ENCODE measurements around the gene TENM4. TPM values are rescaled to one million over a fixed set of nuclear protein-coding genes. Genes with fewer than 3 reads are reported as not detected.

TENM4 gene
- polyA plus RNA-seq, 3 donors = 23.2 to 32.9 (median 23.7) TPM

GRCh38 chr11:78763664-78764063, 677.2 kb downstream of the TENM4 start:
- no peak for DNase-seq (ENCODE audit: extremely low read depth in 1 of 11, low read depth in 9 of 11, low spot score in 4 of 11)

- DNase-seq (ENCODE audit: extremely low read depth in 1 of 11, low read depth in 9 of 11, low spot score in 4 of 11) = no peak
These were observed 678.7 kb downstream of the TENM4 start for GRCh38 chr11:78762105-78762504.

- no peak for DNase-seq (ENCODE audit: extremely low read depth in 1 of 11, low read depth in 9 of 11, low spot score in 4 of 11)
These were observed 681.8 kb downstream of the TENM4 start for GRCh38 chr11:78759071-78759470.

- DNase-seq (ENCODE audit: extremely low read depth in 1 of 11, low read depth in 9 of 11, low spot score in 4 of 11) = no peak
These were observed 687.5 kb downstream of the TENM4 start for GRCh38 chr11:78753297-78753696.

GRCh38 chr11:78752494-78752893, 688.3 kb downstream of the TENM4 start:
- no peak for DNase-seq (ENCODE audit: extremely low read depth in 1 of 11, low read depth in 9 of 11, low spot score in 4 of 11)

GRCh38 chr11:78748918-78749690, 691.7 kb downstream of the TENM4 start:
- DNase-seq (ENCODE audit: extremely low read depth in 1 of 11, low read depth in 9 of 11, low spot score in 4 of 11) = no peak

GRCh38 chr11:78744949-78745348, 695.9 kb downstream of the TENM4 start:
- DNase-seq (ENCODE audit: extremely low read depth in 1 of 11, low read depth in 9 of 11, low spot score in 4 of 11) = no peak

GRCh38 chr11:78744202-78744601, 696.6 kb downstream of the TENM4 start:
- no peak for DNase-seq (ENCODE audit: extremely low read depth in 1 of 11, low read depth in 9 of 11, low spot score in 4 of 11)

- DNase-seq (ENCODE audit: extremely low read depth in 1 of 11, low read depth in 9 of 11, low spot score in 4 of 11) = no peak
These were observed 698.4 kb downstream of the TENM4 start for GRCh38 chr11:78742430-78742829.

- DNase-seq (ENCODE audit: extremely low read depth in 1 of 11, low read depth in 9 of 11, low spot score in 4 of 11) = no peak
These were observed 699.1 kb downstream of the TENM4 start for GRCh38 chr11:78741741-78742140.

GRCh38 chr11:78740199-78741071, 700.4 kb downstream of the TENM4 start:
- no peak for DNase-seq (ENCODE audit: extremely low read depth in 1 of 11, low read depth in 9 of 11, low spot score in 4 of 11)

- DNase-seq (ENCODE audit: extremely low read depth in 1 of 11, low read depth in 9 of 11, low spot score in 4 of 11) = no peak
These were observed 702.9 kb downstream of the TENM4 start for GRCh38 chr11:78737891-78738290.

- DNase-seq (ENCODE audit: extremely low read depth in 1 of 11, low read depth in 9 of 11, low spot score in 4 of 11) = no peak
These were observed 703.5 kb downstream of the TENM4 start for GRCh38 chr11:78737301-78737700.

GRCh38 chr11:78735711-78736110, 705.1 kb downstream of the TENM4 start:
- DNase-seq (ENCODE audit: extremely low read depth in 1 of 11, low read depth in 9 of 11, low spot score in 4 of 11) = no peak

GRCh38 chr11:78733031-78733430, 707.8 kb downstream of the TENM4 start:
- DNase-seq (ENCODE audit: extremely low read depth in 1 of 11, low read depth in 9 of 11, low spot score in 4 of 11) = no peak

GRCh38 chr11:78732246-78732645, 708.6 kb downstream of the TENM4 start:
- DNase-seq (ENCODE audit: extremely low read depth in 1 of 11, low read depth in 9 of 11, low spot score in 4 of 11) = no peak

GRCh38 chr11:78731027-78731426, 709.8 kb downstream of the TENM4 start:
- DNase-seq (ENCODE audit: extremely low read depth in 1 of 11, low read depth in 9 of 11, low spot score in 4 of 11) = peak in 1 of 11 donors; percentile 18

GRCh38 chr11:78730267-78730824, 710.5 kb downstream of the TENM4 start:
- DNase-seq (ENCODE audit: extremely low read depth in 1 of 11, low read depth in 9 of 11, low spot score in 4 of 11) = no peak

- no peak for DNase-seq (ENCODE audit: extremely low read depth in 1 of 11, low read depth in 9 of 11, low spot score in 4 of 11)
These were observed 713.0 kb downstream of the TENM4 start for GRCh38 chr11:78727816-78728215.

- no peak for DNase-seq (ENCODE audit: extremely low read depth in 1 of 11, low read depth in 9 of 11, low spot score in 4 of 11)
These were observed 715.6 kb downstream of the TENM4 start for GRCh38 chr11:78725200-78725599.
